Mucosa of gallbladder (tissue), 1 donor: ENCODE results near the gene DHX36. TPM values are rescaled to one million over a fixed set of nuclear protein-coding genes. Genes with fewer than 3 reads are reported as not detected.

Experiments
- DNase-seq: peaks from one replicate; pipeline ENCODE4 v3.0.0-alpha.2; 2020; ENCODE audit warnings: low spot score
- total RNA-seq: library from RNA; stranded (reverse); gene quantifications from one replicate; pipeline ENCODE4 v1.2.1, GENCODE V29; 2021
- donor health status: DM: no; HTN: no; CAD: no.

DHX36 gene
- total RNA-seq, 1 donor from 2014 or later: 41.7 TPM

DNA sequence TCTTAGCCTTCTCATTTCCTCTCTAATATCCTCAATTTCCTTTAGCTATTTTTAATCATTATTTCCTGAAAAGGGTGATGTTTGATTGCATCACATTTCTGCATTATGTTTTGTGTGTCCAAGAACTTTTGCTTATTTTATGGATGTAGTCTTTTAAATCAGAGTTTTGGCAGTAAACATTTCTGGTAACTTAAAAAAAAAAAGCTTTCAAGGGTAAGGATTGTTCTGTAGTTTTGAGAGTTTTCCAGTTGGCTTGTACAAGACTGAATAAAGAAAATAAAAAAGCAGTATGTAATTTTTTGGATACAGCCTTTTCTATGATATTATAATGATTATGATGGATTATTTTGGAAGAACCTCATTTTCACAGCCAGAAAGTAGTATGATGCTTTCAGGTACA, 99.4 kb downstream of the DHX36 start:
- no peak for DNase-seq

DNA sequence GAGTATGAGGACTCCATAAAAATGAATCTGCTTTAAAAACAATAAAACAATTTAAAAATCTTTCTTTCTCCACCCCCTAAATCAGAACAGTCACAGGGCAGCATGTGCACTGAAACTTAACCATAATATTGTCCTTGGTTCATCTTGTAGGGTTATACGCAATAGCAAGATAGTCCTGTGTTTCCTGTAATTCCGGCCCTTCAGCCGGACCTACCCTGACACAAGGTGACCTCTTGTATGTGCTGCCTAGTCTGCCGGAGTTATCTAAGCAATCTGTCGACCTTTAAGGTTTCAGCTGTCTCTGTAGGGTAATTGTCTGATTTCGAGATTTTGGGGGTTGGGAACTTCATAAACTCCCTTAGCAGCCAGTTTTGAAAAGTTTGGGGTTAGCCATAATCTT, 99.9 kb downstream of the DHX36 start:
- no peak for DNase-seq

DNA sequence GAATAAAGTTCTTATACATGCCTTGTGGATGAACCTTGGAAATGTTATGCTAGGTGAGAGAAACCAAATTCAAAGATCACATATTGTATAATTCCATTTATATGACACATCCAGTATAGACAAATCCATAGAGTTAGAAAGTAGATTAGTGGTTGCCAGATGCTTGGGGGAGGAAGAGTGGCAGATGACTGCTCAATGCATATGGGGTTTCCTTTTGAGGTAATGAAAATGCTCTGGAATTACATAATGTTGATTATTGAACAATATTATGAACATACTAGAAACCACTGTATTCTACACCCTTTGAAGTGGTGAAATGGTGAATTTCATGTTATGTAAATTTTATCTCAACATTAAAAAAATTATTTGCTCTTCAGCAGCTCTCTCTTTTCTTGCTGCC, 100.8 kb downstream of the DHX36 start:
- no peak for DNase-seq

Other genes starting within 250 kb of the DHX36 start
- gene ARHGEF26, start 203.1 kb downstream of the DHX36 start, total RNA-seq: 56.7 TPM
- gene GPR149, start 105.7 kb upstream of the DHX36 start, total RNA-seq: not detected